ENCODE data around the gene HDAC11.
"Not testable (repeated sequence)": the region's sequence is repeated elsewhere in the genome, so short reads cannot be mapped to it uniquely, and the experiment has no call there.

Gene HDAC11

DNA sequence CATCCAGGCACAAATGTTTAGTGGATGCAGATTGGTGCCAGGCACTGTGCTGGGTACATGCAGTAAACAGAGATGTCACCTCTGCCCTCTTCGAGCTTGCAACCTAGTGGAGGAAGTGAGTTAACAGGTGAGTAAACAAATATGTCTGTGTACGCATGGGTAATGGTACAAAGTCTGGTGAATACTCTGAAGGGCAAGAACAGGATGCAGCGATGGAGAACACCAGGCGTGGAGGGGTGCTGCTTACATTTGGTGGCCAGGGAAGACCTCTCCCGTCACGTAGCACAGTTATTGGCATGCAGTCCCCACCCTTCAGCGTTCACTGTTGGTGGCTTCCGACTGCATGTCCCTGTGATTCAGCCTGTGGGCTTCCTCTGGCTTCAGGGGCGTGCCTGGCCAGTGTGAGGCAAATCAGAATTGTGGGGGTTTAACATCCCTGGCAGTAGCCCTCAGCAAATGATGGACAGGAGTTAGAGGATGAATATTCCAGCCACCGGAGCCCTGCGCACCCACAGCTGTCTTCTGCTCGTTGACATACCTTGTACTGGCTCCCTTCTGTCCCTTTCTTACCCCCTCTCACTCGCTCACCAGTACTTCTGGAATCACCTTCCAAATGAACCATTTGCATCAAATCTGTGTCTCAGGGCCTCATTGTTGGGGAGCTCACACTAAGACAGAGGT is 9.1 kb upstream of the HDAC11 start:
- no peak for DNase-seq

DNA sequence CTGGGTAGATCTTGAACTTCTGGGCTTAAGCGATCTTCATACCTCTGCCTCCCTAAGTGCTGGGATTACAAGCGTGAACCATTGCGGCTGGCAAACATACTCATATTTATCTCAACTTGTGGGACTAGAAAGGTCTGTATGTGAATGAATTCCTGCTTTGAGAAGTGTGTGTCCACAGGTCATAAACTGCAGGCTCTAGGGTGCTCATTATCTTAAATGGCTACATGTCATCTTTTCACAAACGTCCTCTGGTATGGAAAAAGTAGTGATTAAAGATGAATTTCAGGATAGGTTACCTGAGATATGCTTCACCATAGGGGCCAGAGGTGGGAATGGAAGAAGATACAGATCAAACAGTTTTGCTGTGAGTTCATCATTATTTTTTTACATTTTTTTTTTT is 7.8 kb upstream of the HDAC11 start:
- DNase-seq, result no peak

DNA sequence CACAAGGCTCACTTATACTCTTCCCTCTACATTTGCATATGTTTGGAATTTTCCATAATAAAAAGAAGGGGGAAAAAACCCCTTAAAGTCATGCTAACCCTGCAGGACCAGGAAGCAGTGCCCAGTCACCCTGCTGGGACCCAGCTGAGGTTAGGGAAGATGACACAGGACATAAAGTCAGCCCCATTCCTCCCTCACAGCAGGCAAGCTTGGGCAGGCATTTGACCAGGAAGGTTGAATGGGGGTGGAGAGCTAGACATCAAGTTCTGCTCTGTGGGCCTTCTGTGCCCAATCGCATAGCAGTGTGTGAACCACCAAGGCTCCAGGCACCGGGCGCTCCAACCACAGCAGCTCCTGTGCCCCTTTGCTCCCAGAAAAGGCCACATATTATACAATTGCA is 7.1 kb upstream of the HDAC11 start:
- no peak for DNase-seq

DNA sequence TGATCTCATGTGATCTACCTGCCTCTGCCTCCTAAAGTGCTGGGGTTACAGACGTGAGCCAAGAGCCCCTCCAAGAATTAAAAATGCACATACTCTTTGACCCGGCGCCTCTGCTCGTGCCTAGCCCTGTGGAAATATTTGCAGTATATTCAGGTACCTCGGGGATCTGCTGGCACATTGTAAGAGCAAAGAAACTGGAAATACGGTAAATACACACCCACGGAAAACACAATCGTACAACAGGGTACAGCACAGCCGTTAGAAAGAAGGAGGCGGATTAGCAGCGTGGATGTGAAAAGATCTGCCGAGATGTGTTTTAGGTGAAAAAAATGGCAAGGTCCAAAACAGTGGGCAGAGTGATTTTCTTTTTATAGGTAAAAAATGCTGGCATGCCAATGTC is 6.1 kb upstream of the HDAC11 start:
- no peak for DNase-seq

DNA sequence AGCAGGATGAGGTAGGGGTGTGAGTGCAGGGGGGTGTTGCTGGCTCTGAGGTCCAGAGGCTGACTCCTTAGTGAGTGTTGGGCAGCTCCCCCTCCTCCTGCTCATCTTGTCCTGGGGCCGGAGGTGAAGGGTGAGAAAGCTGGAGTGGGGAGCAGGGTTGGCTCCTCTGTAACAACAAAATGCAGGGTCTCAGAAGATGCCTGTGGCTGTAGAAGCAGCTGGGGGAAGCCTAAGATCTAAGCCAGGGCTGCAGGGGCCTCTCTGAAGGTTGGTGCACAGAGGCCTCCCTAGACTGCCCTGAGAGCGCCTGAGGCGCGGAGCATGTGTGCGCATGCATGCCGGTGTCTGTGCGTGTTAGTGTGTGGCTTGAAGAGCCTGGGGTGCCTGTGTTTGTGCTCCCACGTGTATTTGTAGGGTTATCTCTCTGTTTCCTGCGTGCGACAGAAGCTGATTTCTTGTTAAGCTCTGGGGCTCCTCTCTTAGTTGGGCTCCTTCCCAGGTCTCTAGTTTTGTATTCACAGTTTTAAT is 5.3 kb upstream of the HDAC11 start:
- no peak for DNase-seq

DNA sequence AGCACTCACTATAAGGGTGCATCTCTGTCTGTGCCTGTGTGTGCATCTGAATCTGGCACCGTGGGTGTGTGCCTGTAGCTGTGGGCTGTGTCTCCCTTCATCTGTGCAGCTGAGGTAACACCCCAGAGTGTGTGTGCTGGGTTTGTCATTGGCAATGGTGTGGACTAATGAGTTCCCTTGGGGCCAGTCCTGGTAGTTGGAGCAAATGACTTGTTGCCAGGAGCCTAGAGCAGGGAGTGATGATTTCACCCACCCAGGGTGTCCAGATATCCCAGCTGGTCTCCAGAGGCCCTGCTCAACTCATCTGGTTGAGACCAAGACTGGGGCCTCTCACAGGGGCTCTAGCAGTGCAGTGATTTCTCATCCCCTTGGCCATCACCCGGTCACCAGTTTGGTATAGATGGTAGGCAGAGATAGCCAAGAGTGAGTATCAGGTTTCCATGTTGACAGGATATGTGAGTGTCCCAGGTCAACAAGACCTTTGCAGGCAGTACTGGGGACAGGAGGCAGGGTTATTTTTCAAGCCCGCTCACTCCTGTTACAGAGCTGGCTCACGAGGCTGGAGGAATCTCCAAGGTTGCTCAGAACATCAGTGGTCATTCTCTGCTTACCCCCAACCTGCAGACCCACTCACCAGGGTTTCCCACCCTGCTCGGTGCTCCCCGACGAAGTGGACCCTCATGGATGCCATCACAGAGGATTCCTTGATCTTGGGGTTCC is 4.1 kb upstream of the HDAC11 start:
- DNase-seq, result no peak

DNA sequence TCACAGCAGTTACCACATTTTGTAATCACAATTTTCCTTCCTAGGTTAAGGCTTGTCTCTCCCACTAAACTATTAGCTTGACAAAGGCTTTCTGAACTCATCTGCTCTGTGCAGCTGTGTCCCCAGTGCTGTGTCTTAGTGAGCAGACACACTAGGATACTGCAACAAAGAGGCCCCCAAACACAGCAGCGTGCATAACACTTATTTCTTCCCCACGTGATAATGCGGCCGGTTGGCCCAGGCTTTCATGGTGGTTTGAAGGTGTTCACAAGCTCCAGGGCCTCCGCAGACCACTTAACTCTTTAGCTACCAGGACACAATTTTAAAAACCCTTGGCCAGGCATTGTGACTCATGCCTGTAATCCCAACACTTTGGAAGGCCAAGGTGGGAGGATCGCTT is 2.2 kb upstream of the HDAC11 start:
- no peak for DNase-seq

DNA sequence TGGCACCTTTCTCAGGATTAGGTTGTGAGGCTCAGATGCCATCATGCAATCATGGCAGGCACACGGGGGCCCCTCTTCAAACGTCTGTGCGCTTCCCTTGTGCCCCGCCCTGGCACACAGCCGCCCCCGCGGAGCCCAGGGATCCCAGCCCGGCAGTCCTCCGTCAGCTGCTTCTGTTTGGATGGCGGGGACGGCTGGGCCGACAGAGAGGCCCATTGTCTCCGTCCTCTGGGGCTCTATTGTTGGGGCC is 849 bp upstream of the HDAC11 start:
- DNase-seq, result no peak

DNA sequence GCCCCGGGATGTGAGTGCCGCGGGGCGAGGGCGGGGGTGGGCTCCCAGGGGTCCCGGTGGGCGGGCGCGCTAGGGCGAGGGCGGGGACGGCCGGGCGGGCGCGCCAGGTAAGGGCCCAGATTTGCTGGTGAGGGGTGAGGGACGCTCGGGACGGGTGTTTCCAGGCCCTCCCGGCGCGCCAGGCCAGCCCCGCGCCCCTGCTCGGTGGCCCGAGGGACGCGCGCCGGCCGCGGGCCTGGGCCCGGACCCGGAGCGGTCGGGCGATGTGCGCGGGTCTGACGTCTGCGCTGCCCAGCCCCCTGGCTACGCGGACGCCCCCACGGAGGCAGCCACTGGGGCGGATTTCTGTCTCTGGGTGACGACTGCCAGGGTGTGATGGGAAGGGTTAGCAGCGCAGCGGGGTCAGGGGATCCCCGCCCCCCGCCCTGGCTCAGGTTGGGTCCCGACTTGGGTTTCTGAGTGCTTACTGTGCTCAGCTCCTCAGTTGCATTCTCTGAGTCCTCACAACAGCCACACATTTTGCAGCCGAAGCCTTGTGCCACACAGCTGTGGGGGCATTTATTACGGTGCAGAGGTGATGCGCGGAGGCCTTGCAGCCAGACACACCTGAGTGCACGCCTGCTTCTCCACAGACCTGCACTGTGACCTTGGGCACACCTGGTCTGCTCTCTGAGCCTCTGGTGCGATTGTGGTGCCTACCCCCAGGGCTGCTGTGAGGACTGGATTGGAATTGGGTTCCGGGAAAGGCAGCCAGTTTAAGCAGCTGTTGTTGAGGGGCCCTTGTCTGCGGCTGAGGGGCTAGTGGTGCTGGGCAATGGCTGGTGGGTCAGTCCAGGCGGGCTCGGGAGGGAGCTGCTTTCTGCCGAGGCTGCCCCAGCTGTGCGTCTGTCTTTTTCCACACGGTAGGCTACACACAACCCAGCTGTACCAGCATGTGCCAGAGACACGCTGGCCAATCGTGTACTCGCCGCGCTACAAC is 523 bp downstream of the HDAC11 start:
- no peak for DNase-seq

DNA sequence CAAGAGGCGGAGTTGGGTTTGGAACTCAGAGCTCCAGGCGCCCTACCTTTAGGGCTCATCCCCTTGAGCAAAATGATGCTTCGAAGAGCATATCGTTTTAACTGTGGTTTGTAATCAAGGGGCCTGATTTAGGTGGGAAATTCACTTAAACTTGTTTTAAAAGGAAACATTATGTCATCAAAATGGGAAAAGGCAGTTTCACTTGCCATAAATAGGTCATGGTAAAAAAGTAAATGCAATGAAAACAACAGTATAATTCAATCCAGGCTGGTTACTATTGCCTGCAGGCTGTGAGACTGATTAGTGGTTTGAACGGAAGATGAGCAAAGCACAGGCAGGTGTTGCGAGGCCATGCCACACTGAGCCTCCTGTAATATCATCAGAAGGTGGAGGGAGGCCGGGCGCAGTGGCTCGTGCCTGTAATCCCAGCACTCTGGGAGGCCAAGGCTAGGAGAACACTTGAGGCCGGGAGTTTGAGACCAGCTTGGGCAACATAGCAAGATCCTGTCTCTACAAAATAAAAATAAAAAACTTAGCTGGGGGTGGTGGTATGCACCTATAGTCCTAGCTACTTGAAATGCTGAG is 2.1 kb downstream of the HDAC11 start:
- DNase-seq, result no peak

DNA sequence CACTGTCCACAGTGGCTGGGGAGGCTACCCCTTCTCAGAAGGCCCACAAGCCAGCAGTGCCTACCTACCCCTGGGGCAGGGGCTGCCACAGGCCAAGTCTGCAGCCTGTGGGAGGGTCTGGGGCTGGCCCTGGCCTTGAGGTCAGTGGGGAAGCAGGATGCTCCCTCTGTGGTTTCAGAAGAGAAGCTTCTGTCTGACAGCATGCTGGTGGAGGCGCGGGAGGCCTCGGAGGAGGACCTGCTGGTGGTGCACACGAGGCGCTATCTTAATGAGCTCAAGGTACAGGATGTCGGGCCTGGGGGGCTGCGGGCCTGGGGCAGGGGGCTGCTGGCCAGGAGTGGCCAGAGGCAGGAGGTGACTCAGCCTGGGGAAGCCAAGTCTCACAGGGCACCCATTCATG is 3.2 kb downstream of the HDAC11 start:
- no peak for DNase-seq

DNA sequence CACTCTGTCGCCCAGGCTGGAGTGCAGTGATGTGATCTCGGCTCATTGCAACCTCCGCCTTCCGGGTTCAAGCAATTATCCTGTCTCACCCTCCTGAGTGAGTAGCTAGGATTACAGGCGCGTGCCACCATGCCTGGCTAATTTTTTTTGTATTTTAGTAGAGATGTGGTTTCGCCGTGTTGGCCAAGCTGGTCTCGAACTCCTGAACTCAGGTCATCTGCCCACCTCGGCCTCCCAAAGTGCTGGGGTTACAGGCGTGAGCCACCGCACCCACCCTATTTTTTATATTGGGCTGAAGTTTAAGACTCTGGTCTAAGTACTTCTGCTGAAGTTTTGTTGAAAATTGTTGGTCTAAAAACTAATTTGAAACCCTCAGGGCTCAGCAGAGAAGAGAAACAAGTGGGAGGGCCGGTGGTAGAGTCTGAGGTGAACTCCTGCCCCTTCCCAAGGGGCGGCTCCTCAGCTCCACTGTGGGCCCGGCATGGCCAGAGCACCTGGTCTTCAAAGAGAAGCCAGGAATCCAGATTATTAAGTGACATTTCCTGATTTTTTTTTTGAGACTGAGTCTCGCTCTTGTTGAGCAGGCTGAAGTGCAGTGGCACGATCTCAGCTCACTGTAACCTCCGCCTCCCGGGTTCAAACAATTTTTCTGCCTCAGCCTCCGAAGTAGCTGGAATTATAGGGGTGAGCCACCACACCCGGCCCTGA is 4.0 kb downstream of the HDAC11 start:
- no peak for DNase-seq

DNA sequence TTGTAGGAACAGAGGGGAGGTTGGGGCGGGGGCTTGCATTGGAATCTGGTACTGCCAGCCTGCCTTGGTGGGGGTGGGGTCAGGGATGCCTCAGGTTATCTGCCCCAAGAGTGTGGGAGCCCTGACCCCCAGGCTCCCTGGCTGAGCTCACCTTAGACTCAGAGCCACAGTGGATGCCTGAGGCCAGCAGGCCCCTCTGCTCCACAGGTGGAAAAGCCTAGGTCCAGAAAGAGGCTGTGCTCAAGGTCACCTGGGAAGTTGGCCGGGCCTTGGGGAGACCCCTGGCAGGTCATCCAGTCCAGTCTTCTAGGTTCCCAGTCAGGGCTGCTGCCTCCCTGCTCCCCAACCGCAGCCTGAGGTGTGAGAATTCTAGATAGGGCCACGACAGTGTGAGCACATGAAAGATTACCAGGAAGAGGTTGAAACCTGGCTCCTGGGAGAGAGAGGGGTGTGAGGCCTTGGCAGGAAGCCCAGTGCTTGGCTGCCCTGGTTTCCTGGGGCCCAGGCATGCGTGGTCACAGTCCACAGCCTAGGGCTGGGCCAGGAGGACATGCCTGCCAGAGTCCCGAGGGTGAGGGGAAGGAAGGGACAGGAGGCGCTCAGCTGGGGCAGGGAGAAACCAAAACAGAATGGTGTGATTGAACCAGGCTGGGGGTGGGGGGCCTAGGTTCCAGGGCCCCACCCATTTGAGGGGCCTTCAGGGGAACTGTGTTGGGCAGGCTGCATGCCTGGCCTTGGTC is 4.9 kb downstream of the HDAC11 start:
- no peak for DNase-seq

DNA sequence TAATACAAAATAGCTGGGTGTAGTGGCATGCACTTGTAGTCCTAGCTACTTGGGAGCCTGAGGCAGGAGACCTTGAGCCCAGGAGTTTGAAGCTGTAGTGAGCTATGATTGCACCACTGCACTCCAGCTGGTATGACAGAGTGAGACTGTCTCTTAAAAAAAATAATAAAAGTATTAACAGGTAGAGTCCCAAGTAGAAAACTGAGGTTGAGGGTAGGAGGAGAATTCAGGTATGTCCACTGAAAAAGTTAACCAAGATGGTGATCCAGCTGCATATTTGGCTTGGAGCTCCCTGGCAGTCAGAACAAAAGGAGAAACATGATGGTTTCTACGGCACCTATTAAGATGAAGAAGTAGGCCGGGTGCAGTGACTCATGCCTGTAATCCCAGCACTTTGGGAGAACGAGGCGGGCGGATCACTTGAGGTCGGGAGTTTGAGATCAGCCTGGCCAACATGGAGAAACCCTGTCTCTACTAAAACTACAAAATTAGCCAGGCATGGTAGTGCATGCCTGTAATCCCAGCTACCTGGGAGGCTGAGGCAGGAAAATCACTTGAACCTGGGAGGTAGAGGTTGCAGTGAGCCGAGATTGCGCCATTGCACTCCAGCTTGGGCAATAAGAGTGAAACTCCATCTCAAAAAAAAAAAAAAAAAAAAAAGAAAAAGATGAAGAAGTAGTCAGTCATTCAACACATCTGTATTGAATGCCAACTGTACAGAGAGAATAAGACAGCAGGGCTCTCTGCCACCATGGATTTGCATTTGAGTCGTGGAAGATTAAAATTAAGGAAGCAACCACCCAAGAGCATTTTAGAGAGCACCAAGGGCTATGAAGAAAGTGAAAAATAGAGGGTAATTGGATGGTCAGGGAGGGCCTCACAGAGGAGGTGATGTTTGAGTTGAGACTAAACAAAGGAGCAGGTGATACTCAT is 5.8 kb downstream of the HDAC11 start:
- DNase-seq, result not testable (repeated sequence)

DNA sequence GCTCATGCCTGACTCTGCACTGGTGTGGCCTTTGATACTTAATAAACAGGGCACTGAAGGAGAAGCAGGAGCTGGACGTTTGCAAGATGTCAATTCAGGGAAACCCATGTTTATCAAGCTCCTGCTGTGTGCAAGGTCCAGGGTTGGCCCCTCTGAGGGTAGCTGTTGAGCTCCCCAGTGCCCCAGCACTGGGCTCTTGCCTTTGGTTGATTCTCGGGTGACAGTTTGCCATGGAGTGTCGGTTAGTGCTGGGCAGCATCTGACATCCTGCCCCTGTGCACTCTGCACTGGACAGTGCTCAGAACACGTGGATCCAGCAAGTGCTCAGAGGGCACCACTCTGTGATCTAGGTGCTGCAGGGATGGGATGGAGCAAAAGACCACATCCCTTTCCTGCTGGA is 7.3 kb downstream of the HDAC11 start:
- DNase-seq, result no peak

DNA sequence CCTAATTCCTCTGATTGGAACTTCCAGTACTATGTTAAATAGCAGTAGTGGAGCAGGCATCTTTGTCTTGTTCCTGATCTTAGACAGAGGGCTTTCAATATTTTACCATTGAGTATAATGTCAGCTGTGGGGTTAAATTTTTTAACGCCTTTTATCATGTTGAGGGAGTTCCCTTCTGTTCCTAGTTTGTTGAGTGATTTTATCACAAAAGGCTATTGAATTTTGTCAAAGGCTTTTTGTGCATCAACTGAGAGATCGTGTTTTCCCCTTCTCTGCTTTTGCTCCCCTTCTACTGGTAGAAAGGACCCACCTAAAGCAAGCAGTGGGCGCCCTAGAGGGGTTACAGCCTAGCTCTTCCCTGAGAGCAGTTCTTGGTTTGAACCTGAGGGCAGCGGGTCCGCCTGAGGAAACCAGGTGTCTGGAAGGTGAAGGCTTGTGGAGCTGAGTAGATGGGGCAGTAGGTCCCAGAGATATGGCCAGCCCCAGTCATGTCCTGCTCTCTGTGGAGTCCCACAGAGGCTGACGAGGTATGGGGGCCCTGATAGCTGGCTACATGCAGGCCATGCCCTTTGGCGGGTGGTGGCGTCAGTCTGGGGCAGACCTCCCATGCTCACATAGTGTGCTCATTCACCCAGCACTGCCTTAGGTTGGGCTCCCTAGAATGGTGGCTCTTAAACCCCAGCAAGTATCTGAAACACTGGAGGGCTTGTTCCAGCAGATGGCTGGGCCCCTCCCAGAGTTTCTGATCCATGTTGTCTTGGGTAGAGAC is 11.3 kb downstream of the HDAC11 start:
- no peak for DNase-seq

DNA sequence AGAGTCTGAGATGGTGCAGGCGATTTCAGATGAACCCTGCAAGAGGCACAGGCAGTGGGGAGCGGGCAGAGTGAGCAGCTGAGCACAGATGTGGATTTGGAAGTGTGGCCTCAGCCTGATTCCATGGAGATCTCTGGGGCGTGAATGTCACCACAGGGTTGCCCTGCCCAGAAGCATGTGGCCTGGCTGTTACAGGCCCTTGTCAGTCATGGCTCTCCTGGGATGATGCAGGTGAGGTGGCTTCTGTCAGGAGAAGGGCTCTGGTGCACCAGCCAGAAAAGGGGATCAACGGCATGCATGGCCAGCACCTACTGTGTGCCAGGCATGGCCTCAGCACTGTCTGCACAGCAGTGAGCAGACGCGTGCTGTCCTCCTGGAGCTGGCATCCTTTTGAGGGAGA is 11.9 kb downstream of the HDAC11 start:
- DNase-seq, result no peak

DNA sequence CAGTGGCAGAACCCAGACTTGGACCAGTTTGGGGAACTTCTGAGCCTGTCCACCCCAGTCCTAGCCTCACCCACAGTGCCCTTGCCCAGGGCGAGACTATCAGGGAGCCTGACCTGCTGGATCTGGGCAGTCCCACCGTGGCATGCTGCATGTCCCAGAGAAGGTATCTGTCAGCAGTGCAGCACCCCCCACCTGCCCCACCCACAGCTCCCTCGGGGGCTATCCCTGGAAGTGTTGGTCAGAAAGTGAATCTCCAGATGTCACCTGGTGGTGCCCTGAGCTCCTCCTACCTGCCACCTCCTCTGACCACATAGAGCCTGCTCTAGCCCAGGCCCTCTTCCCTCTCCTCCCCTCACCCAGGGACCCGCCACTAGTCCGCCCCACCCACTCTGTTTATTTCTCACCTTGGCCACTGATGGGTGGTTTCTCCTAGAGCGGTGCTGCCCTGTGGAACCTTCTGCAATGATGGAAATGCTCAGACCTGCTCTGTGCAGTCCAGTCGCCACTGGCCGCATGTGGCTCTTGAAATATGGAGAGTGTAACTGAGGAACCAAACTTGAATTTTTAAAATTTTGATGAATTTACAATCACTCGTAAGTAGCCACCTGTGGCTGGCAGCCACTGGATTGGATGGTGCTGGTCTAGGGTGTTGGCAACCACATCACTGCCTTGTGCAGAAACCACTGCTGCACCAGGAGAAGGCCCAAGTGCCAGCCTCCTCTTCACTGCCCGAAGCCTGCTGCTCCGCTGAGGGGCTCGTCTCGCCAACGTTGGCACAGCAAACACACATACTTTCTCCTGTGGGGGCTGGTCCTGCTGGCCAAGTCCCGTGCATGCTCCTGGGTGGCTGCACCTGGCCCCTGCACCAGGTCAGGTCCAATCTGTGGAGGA is 13.1 kb downstream of the HDAC11 start:
- no peak for DNase-seq

DNA sequence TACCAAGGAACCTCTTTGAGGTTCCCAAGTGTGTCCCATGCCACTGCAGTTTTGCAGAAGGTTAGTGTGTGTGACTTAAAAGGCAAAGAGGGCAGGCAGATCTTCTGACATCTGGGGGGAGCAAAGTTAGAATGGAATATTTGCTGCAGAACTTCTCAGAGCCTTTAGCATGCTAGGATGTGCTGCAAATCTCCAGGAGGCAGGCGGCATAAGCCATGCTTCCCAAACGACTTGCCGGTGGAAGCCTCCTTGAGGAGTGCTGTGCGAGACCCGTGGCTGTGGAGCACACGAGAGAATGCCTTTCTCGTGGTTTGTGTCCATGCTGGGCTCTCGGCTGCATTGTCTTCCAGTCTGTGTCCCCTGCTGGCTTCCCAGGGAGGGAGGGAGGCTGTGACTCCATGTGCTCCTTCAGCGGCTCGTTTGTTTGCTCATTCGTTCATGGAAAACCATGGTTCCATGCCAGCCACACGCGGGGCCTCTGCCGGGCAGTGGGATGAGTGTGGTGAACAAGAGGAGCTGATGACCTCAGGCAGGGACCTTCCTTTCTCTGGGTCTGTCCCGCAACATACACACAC is 13.8 kb downstream of the HDAC11 start:
- DNase-seq, result no peak

Data from SIG-M5 (cell line).